HepG2 (cell line): ENCODE results near the gene COA3. TPM values are rescaled to one million over a fixed set of nuclear protein-coding genes. Genes with fewer than 3 reads are reported as not detected.

Experiments used
- CCDC6 ChIP-seq: sonication (generic); formaldehyde crosslinking; IDR thresholded peaks from 2 replicates; pipeline ENCODE4 v1.8.1; 2022; ENCODE audit warnings: mild to moderate bottlenecking, missing genetic modification reagents, moderate library complexity
- GATAD1 ChIP-seq: IDR thresholded peaks from 2 replicates; pipeline ENCODE4 v1.6.1; 2016; ENCODE audit warnings: missing genetic modification reagents, missing compliant biosample characterization
- GLI4 ChIP-seq: sonication (generic); formaldehyde crosslinking; IDR thresholded peaks from 2 replicates; pipeline ENCODE4 v1.5.1; 2020; ENCODE audit warnings: missing genetic modification reagents, mild to moderate bottlenecking, moderate library complexity, borderline replicate concordance
- MLXIP ChIP-seq: sonication (generic); formaldehyde crosslinking; IDR thresholded peaks from 2 replicates; pipeline ENCODE4 v1.9.0; 2021; ENCODE audit warnings: missing genetic modification reagents, borderline replicate concordance
- MXD4 ChIP-seq: IDR thresholded peaks from 2 replicates; pipeline ENCODE4 v1.6.1; 2016; ENCODE audit warnings: mild to moderate bottlenecking, missing biosample characterization, missing genetic modification reagents
- PCBP2 ChIP-seq: fragments of 200-400 bp; formaldehyde crosslinking; optimal IDR thresholded peaks from 2 replicates; pipeline ENCODE3; 2018; ENCODE audit warnings: low read length, low read depth; ENCODE audit not compliant: poor library complexity, severe bottlenecking
- REST ChIP-seq, 2 experiments: IDR thresholded peaks; 2 replicates each; pipeline ENCODE4 v1.6.1; 2011 to 2012; ENCODE audit warnings: low read length in 2 of 2, borderline replicate concordance in 1 of 2, low read depth in 1 of 2, mild to moderate bottlenecking in 1 of 2, moderate library complexity in 1 of 2
- RFX1 ChIP-seq: fragments of 450-650 bp; IDR thresholded peaks from 2 replicates; pipeline ENCODE4 v1.6.1; 2017
- SALL1 ChIP-seq: sonication (generic); formaldehyde crosslinking; IDR thresholded peaks from 2 replicates; pipeline ENCODE4 v1.8.0; 2022; ENCODE audit warnings: mild to moderate bottlenecking, missing genetic modification reagents
- SALL2 ChIP-seq: sonication (generic); formaldehyde crosslinking; IDR thresholded peaks from 2 replicates; pipeline ENCODE4 v1.8.1; 2023; ENCODE audit warnings: mild to moderate bottlenecking, missing genetic modification reagents, inconsistent platforms
- SOX5 ChIP-seq: IDR thresholded peaks from 2 replicates; pipeline ENCODE4 v1.6.1; 2016; ENCODE audit warnings: borderline replicate concordance
- SYNCRIP ChIP-seq: fragments of 200-400 bp; formaldehyde crosslinking; IDR thresholded peaks from 2 replicates; pipeline ENCODE4 v1.6.1; 2018; ENCODE audit warnings: mild to moderate bottlenecking, low read depth, low read length; ENCODE audit not compliant: insufficient read depth
- TCF12 ChIP-seq, 2 experiments: fragments of 450-650 bp in 1 of 2; sonication (generic) in 1 of 2; formaldehyde crosslinking in 1 of 2; IDR thresholded peaks; 2 replicates each; pipeline versions ENCODE4 v1.6.1 to v1.8.0; 2017 to 2022; ENCODE audit warnings: antibody characterized with exemption in 1 of 2, mild to moderate bottlenecking in 1 of 2, missing genetic modification reagents in 1 of 2, moderate library complexity in 1 of 2
- ZFP37 ChIP-seq: sonication (generic); formaldehyde crosslinking; IDR thresholded peaks from 2 replicates; pipeline ENCODE4 v1.4.0; 2020; ENCODE audit warnings: missing genetic modification reagents, borderline replicate concordance
- ZSCAN22 ChIP-seq: sonication (generic); formaldehyde crosslinking; IDR thresholded peaks from 2 replicates; pipeline ENCODE4 v1.4.0; 2020; ENCODE audit warnings: mild to moderate bottlenecking, missing genetic modification reagents
- polyA plus RNA-seq, 8 experiments: library from polyadenylated mRNA; depleted of rRNA in 3 of 8; stranded (reverse) in 7 of 8; unstranded in 1 of 8; fragments of >200 nt; fragmentation: Illumina TruSeq in 4 of 8; extraction: Trizol in 4 of 8; gene quantifications; 2 replicates each; pipeline versions ENCODE4 v1.2.1 to v1.2.3, GENCODE V29; 2011 to 2016; ENCODE audit warnings: low read depth in 4 of 8, missing spikeins in 1 of 8, mixed read lengths in 1 of 8; ENCODE audit not compliant: insufficient read depth in 1 of 8
- total RNA-seq, 5 experiments: library from RNA; depleted of rRNA; stranded (reverse); fragments of >200 nt; fragmentation: Illumina TruSeq; extraction: Trizol; gene quantifications; 2 replicates each; pipeline ENCODE4 v1.2.3, GENCODE V29; 2016; ENCODE audit warnings: low read depth in 1 of 5
- TF ChIP-seq, protein P1 (sequence below), 2 experiments: sonication (generic) in 1 of 2; formaldehyde crosslinking in 1 of 2; IDR thresholded peaks; 2 replicates each; pipeline versions ENCODE4 v1.4.0 to v1.6.1; 2016 to 2020; ENCODE audit warnings: borderline replicate concordance in 1 of 2, low read depth in 1 of 2, mild to moderate bottlenecking in 1 of 2, missing genetic modification reagents in 1 of 2
- TF ChIP-seq, protein P2 (sequence below): sonication (generic); formaldehyde crosslinking; IDR thresholded peaks from 2 replicates; pipeline ENCODE4 v1.4.0; 2020; ENCODE audit warnings: missing genetic modification reagents

The COA3 gene
- total and polyA plus RNA-seq, 2 of the 13 experiments (the other 11 are each of a cell fraction or from before 2014, with no cell fraction given), result 133 to 202 TPM

DNA sequence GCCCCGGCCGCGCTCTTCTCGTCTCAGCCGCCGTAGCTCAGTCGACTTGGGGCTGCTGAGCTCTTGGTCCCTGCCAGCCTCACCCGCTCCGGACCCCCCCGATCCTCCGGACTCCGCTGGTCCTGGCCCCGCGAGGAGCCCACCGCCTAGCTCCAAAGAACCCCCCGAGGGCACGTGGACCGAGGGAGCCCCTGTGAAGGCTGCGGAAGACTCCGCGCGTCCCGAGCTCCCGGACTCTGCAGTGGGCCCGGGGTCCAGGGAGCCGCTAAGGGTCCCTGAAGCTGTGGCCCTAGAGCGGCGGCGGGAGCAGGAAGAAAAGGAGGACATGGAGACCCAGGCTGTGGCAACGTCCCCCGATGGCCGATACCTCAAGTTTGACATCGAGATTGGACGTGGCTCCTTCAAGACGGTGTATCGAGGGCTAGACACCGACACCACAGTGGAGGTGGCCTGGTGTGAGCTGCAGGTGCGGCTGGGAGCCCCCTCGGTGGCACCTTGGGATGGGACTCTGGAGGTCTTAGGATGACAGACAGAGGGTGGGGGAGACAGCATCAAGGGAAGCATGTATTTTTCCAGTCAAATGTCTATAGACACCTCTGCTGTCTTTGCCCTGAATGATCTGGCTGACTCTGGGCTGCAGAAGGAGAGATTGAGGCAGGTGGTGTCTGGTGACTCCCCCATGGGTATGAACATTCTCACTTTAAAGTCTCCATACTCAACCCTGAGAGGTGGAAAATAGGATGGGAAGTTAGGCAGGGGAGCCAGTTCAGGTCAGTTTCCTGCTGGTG lies 17.5 kb downstream of the COA3 start (continued):
- TF ChIP-seq REST (IDR thresholded peaks at IDR 0.05; ENCODE audit: borderline replicate concordance in 1 of 2, low read depth in 1 of 2, low read length in 2 of 2), result no peak
- no peak for TF ChIP-seq PCBP2
- TF ChIP-seq SOX5, result peak; percentile 7; the same call in 1 of the 2 replicates
- TF ChIP-seq SALL2 (CRISPR knock-in tag), result no peak
- no peak for TF ChIP-seq MXD4 (CRISPR knock-in tag)
- no peak for TF ChIP-seq CCDC6 (CRISPR knock-in tag)
- TF ChIP-seq MLXIP (CRISPR knock-in tag), result no peak
- TF ChIP-seq, protein P1, sequence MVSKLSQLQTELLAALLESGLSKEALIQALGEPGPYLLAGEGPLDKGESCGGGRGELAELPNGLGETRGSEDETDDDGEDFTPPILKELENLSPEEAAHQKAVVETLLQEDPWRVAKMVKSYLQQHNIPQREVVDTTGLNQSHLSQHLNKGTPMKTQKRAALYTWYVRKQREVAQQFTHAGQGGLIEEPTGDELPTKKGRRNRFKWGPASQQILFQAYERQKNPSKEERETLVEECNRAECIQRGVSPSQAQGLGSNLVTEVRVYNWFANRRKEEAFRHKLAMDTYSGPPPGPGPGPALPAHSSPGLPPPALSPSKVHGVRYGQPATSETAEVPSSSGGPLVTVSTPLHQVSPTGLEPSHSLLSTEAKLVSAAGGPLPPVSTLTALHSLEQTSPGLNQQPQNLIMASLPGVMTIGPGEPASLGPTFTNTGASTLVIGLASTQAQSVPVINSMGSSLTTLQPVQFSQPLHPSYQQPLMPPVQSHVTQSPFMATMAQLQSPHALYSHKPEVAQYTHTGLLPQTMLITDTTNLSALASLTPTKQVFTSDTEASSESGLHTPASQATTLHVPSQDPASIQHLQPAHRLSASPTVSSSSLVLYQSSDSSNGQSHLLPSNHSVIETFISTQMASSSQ (IDR thresholded peaks at IDR 0.05; ENCODE audit: low read depth), result no peak
- TF ChIP-seq, protein P1 (CRISPR knock-in tag; IDR thresholded peaks at IDR 0.05; ENCODE audit: borderline replicate concordance), result no peak
- no peak for TF ChIP-seq SALL1 (CRISPR knock-in tag)
- no peak for TF ChIP-seq GATAD1 (CRISPR knock-in tag)
- TF ChIP-seq SYNCRIP, result no peak
- no peak for TF ChIP-seq ZSCAN22
- TF ChIP-seq TCF12 (IDR thresholded peaks at IDR 0.05), result no peak
- TF ChIP-seq TCF12 (CRISPR knock-in tag; IDR thresholded peaks at IDR 0.05), result no peak
- TF ChIP-seq ZFP37 (CRISPR knock-in tag), result no peak
- TF ChIP-seq GLI4 (CRISPR knock-in tag), result no peak
- TF ChIP-seq RFX1, result no peak
- TF ChIP-seq, protein P2, sequence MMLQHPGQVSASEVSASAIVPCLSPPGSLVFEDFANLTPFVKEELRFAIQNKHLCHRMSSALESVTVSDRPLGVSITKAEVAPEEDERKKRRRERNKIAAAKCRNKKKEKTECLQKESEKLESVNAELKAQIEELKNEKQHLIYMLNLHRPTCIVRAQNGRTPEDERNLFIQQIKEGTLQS (CRISPR knock-in tag), result no peak
